DND-41 (cell line): ENCODE measurements around the gene LCE1F.

ENCODE experiments used
- ATAC-seq: fragments of 200-7000 bp; cut with Tn5 transposase; 3 replicates; pipeline ENCODE4 v1.9.1; 2021; ENCODE audit warnings: low read depth; ENCODE audit not compliant: insufficient read depth
- DNase-seq: peaks from one replicate; pipeline ENCODE4 v3.0.0-alpha.2; 2020
- H2AFZ ChIP-seq: 2 replicates; pipeline ENCODE4 v1.6.0; 2012; ENCODE audit warnings: low read depth, low read length
- H3K27ac ChIP-seq: 2 replicates; pipeline ENCODE4 v1.5.1; 2012; ENCODE audit warnings: low read length, inconsistent platforms
- H3K27me3 ChIP-seq: fragments of 200-600 bp; sonication (generic); 2 replicates; pipeline ENCODE4 v1.6.0; 2012; ENCODE audit warnings: low read length, mild to moderate bottlenecking, inconsistent platforms; ENCODE audit not compliant: insufficient read depth, poor library complexity
- H3K36me3 ChIP-seq: 2 replicates; pipeline ENCODE4 v1.5.1; 2012; ENCODE audit warnings: low read length, inconsistent platforms; ENCODE audit not compliant: insufficient read depth
- H3K4me1 ChIP-seq: 2 replicates; pipeline ENCODE4 v1.5.1; 2012; ENCODE audit warnings: mild to moderate bottlenecking, low read length; ENCODE audit not compliant: insufficient read depth
- H3K4me2 ChIP-seq: 2 replicates; pipeline ENCODE4 v1.6.0; 2012; ENCODE audit warnings: mild to moderate bottlenecking, moderate library complexity, low read length, inconsistent platforms; ENCODE audit not compliant: insufficient read depth
- H3K4me3 ChIP-seq, 2 experiments: fragments of 200-600 bp in 1 of 2; shearing (Covaris generic) in 1 of 2; 2 replicates each; pipeline ENCODE4 v1.5.1; 2012 to 2016; ENCODE audit warnings: inconsistent platforms in 2 of 2, low read length in 2 of 2, mild to moderate bottlenecking in 2 of 2, low read depth in 1 of 2, moderate library complexity in 1 of 2
- H3K79me2 ChIP-seq: 2 replicates; pipeline ENCODE4 v1.6.0; 2012; ENCODE audit warnings: low read length, inconsistent platforms; ENCODE audit not compliant: insufficient read depth
- H3K9ac ChIP-seq: 2 replicates; pipeline ENCODE4 v1.6.0; 2012; ENCODE audit warnings: low read depth, mild to moderate bottlenecking, inconsistent platforms, low read length, moderate library complexity
- H3K9me3 ChIP-seq: 2 replicates; pipeline ENCODE4 v1.5.1; 2012; ENCODE audit warnings: low read length, moderate library complexity, mild to moderate bottlenecking, inconsistent platforms; ENCODE audit not compliant: insufficient read depth, severe bottlenecking
- H4K20me1 ChIP-seq: 2 replicates; pipeline ENCODE4 v1.6.0; 2012; ENCODE audit warnings: low read length; ENCODE audit not compliant: insufficient read depth
- CTCF ChIP-seq: IDR thresholded peaks from 2 replicates; pipeline ENCODE4 v1.5.1; 2012; ENCODE audit warnings: borderline replicate concordance, low read length, moderate library complexity, mild to moderate bottlenecking; ENCODE audit not compliant: poor library complexity, severe bottlenecking; ENCODE audit errors: extremely low read depth
- EZH2 ChIP-seq: IDR thresholded peaks from 3 replicates; pipeline ENCODE4 v1.6.1; 2012; ENCODE audit warnings: borderline replicate concordance, low read depth, mild to moderate bottlenecking, moderate library complexity, low read length, inconsistent platforms; ENCODE audit not compliant: severe bottlenecking

LCE1F gene

GRCh38 chr1:152774875-152775274 is at the start of gene LCE1F:
Gene LCE1F, plus strand, starts transcription at chr1:152775140. Its CDS starts 1,232 bp downstream, at chr1:152776372.
- H3K27ac ChIP-seq: no peak within 1 kb of the TSS
- H3K36me3 ChIP-seq: no peaks in the 10 kb centered on the region
- no peak for DNase-seq
- H3K4me3 ChIP-seq: no peak within 1 kb of the TSS
- H3K79me2 ChIP-seq: no peaks in the 10 kb centered on the region
- H3K9me3 ChIP-seq: no peaks in the 10 kb centered on the region
- H3K9ac ChIP-seq: no peak within 1 kb of the TSS
- H4K20me1 ChIP-seq: no peaks in the 10 kb centered on the region
- peaks cover 3% of the 10 kb centered on the region for H3K27me3 ChIP-seq
- ATAC-seq: no peak
- no peak for TF ChIP-seq CTCF
- TF ChIP-seq EZH2: no peak
- no peak within 1 kb of the TSS for H2AFZ ChIP-seq
- no peak within 1 kb of the TSS for H3K4me2 ChIP-seq
- H3K4me1 ChIP-seq: no peaks in the 10 kb centered on the region

- Histone ChIP-seq H3K9me3 (no peaks in the 10 kb centered on the region), H3K79me2 (no peaks in the 10 kb centered on the region), H4K20me1 (no peaks in the 10 kb centered on the region), H3K9ac (no peak overlapping the region), H3K27ac (no peak overlapping the region), H3K36me3 (no peaks in the 10 kb centered on the region), H3K4me1 (no peaks in the 10 kb centered on the region), H2AFZ (no peak overlapping the region), H3K4me2 (no peak overlapping the region), H3K27me3 (peaks cover 10% of the 10 kb centered on the region), H3K4me3 (no peak overlapping the region)
- ATAC-seq (no peak), DNase-seq (no peak)
- TF ChIP-seq CTCF (no peak), EZH2 (no peak)
Observed at GRCh38 chr1:152725261-152725660, 49.7 kb upstream of the LCE1F start.

GRCh38 chr1:152728986-152729385 is 46.0 kb upstream of the LCE1F start:
- H4K20me1 ChIP-seq: no peaks in the 10 kb centered on the region
- no peak overlapping the region for H3K27ac ChIP-seq
- H3K4me1 ChIP-seq: no peaks in the 10 kb centered on the region
- H3K27me3 ChIP-seq: peaks cover 10% of the 10 kb centered on the region
- TF ChIP-seq EZH2: no peak
- TF ChIP-seq CTCF: no peak
- no peaks in the 10 kb centered on the region for H3K36me3 ChIP-seq
- no peak overlapping the region for H3K4me2 ChIP-seq
- no peak overlapping the region for H2AFZ ChIP-seq
- no peak for DNase-seq
- H3K79me2 ChIP-seq: no peaks in the 10 kb centered on the region
- no peaks in the 10 kb centered on the region for H3K9me3 ChIP-seq
- no peak overlapping the region for H3K4me3 ChIP-seq
- no peak overlapping the region for H3K9ac ChIP-seq
- ATAC-seq: no peak

GRCh38 chr1:152735648-152736047 is 39.3 kb upstream of the LCE1F start:
- Histone ChIP-seq H3K27me3 (peaks cover 16% of the 10 kb centered on the region), H3K79me2 (no peaks in the 10 kb centered on the region), H3K9me3 (no peaks in the 10 kb centered on the region), H3K4me1 (no peaks in the 10 kb centered on the region), H3K4me2 (no peak overlapping the region), H3K4me3 (no peak overlapping the region), H4K20me1 (no peaks in the 10 kb centered on the region), H2AFZ (no peak overlapping the region), H3K27ac (no peak overlapping the region), H3K9ac (no peak overlapping the region), H3K36me3 (no peaks in the 10 kb centered on the region)
- ATAC-seq: no peak
- TF ChIP-seq CTCF (peak; percentile 47), EZH2 (no peak)
- no peak for DNase-seq
